Calu3 (cell line): ENCODE data around the gene DYNC1LI2. TPM values are rescaled to one million over a fixed set of nuclear protein-coding genes. Genes with fewer than 3 reads are reported as not detected.
"Not testable (repeated sequence)": the region's sequence is repeated elsewhere in the genome, so short reads cannot be mapped to it uniquely, and the experiment has no call there.

Experiments used
- Bru-seq: library from RNA; stranded (reverse); fragments of 400-500 nt; gene quantifications from one replicate; lab custom pipeline; 2021; lab: Mats Ljungman, UMichigan
- BruChase-seq, 2 experiments: library from RNA; stranded (reverse); fragments of 400-500 nt; gene quantifications; one replicate each; lab custom pipeline; 2021; lab: Mats Ljungman, UMichigan
- BruUV-seq: library from RNA; stranded (reverse); fragments of 400-500 nt; replicated peaks from 2 replicates; lab custom pipeline; 2021; lab: Mats Ljungman, UMichigan
- CTCF ChIA-PET: fragments of 300-600 bp; sonication (Branson Sonifier 250); formaldehyde crosslinking; loops from one replicate; lab custom pipeline; 2022; ENCODE audit warnings: antibody characterized with exemption; lab: Charles Lee
- DNase-seq: peaks from one replicate; pipeline ENCODE4 v3.0.0; 2022
- H3K27ac Mint-ChIP-seq: one replicate; pipeline ENCODE4 v1.8.0; 2022; ENCODE audit warnings: mixed read lengths; ENCODE audit not compliant: unreplicated experiment
- H3K27me3 Mint-ChIP-seq: one replicate; pipeline ENCODE4 v1.8.0; 2022; ENCODE audit warnings: mixed read lengths; ENCODE audit not compliant: unreplicated experiment
- H3K36me3 Mint-ChIP-seq: one replicate; pipeline ENCODE4 v1.8.0; 2022; ENCODE audit warnings: mild to moderate bottlenecking, moderate library complexity, mixed read lengths; ENCODE audit not compliant: insufficient read depth, unreplicated experiment
- H3K4me1 Mint-ChIP-seq: one replicate; pipeline ENCODE4 v1.8.0; 2022; ENCODE audit warnings: mild to moderate bottlenecking, low read depth, mixed read lengths; ENCODE audit not compliant: unreplicated experiment
- H3K4me3 Mint-ChIP-seq: one replicate; pipeline ENCODE4 v1.8.0; 2022; ENCODE audit warnings: mild to moderate bottlenecking, low read depth, moderate library complexity, mixed read lengths; ENCODE audit not compliant: unreplicated experiment
- H3K9me3 Mint-ChIP-seq: one replicate; pipeline ENCODE4 v1.8.0; 2022; ENCODE audit warnings: low read depth, mixed read lengths; ENCODE audit not compliant: unreplicated experiment
- intact Hi-C: fragments of 100-400 bp; cut with micrococcal nuclease; formaldehyde crosslinking; loops from one replicate; pipeline ENCODE4 v1.10.0; 2022; ENCODE audit not compliant: unreplicated experiment
- long read RNA-seq: library from polyadenylated mRNA; stranded (forward); transcript quantifications from one replicate; pipeline ENCODE4 v2.0.0, GENCODE V29; 2022
- total RNA-seq: library from RNA; stranded (reverse); gene quantifications from 2 replicates; pipeline ENCODE4 v1.2.3, GENCODE V29; 2022
- TF ChIP-seq, protein P1 (sequence below): fragments of 200-600 bp; IDR thresholded peaks from one replicate; pipeline ENCODE4 v1.8.0; 2022; ENCODE audit warnings: antibody characterized with exemption; ENCODE audit not compliant: unreplicated experiment

Gene DYNC1LI2
- total RNA-seq = 152 and 163 TPM in 2 replicates
- Bru-seq, nascent RNA = percentile 94 among the genes with signal in this experiment
- BruChase-seq, experiment 1, labeled RNA remaining after a 6-hour chase = percentile 98 among the genes with signal in this experiment
- BruChase-seq, experiment 2, labeled RNA remaining after a 2-hour chase = percentile 98 among the genes with signal in this experiment
- long read RNA-seq, full-length matches to known transcripts = 27 of 46 reads
- long read RNA-seq, partial matches to known transcripts = 3 of 46 reads
- long read RNA-seq, other reads (novel, unspliced or antisense) = 16 of 46 reads

DNA sequence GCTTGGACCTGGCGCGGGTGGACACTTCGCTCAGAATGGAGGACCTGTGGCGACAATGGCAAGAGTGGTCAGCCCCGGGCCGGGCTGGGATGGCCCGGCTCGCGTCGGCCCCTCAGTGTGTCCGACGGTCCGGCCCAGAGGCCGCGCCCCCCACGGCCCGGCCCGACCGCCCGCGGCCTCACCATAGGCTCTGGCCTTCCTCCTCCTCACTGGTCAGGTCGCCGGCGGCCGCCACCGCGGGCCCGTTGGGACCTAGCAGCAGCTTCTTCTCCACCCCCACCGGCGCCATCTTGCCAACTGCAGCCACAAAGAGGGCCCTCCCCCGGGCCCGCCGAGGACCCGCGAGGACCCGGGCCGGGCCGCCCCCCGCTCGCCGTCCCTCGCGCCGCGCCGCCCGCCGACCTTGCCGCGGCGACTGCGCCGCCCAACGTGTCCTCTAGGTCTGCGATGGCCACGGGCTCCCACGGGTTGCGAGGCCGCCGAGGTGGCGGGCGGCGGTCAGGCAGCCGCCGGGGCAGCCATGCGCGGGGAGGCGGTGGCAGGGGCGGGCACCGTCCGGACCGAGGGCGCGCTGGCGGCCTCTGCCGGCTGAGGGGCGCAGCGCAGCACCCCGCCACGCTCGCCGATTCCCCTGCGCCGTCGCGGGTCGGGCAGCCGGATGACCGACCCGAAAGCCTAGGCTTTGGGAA lies at the start of gene DYNC1LI2:
Gene DYNC1LI2 (minus strand): TSS at position 307 of the 689 bp plus-strand sequence. CDS start 18 bp downstream, at position 289.
- Mint-ChIP-seq H3K27me3 (no peaks in the 10 kb centered on the region), H3K4me1 (peaks cover 32% of the 10 kb centered on the region), H3K4me3 (peak within 1 kb of the TSS; percentile 83), H3K9me3 (no peaks in the 10 kb centered on the region), H3K36me3 (peaks cover 54% of the 10 kb centered on the region), H3K27ac (peak within 1 kb of the TSS; percentile 74)
- TF ChIP-seq, protein P1, sequence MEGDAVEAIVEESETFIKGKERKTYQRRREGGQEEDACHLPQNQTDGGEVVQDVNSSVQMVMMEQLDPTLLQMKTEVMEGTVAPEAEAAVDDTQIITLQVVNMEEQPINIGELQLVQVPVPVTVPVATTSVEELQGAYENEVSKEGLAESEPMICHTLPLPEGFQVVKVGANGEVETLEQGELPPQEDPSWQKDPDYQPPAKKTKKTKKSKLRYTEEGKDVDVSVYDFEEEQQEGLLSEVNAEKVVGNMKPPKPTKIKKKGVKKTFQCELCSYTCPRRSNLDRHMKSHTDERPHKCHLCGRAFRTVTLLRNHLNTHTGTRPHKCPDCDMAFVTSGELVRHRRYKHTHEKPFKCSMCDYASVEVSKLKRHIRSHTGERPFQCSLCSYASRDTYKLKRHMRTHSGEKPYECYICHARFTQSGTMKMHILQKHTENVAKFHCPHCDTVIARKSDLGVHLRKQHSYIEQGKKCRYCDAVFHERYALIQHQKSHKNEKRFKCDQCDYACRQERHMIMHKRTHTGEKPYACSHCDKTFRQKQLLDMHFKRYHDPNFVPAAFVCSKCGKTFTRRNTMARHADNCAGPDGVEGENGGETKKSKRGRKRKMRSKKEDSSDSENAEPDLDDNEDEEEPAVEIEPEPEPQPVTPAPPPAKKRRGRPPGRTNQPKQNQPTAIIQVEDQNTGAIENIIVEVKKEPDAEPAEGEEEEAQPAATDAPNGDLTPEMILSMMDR = peak; percentile 93
- CTCF ChIA-PET = interaction anchor here (0.6 to 2.2 kb wide), 6 partner anchors 10 to 129 kb away, joined by 3 to 20 read pairs (median 3); partner anchors contain the start of genes NAE1 and PDP2
- intact Hi-C loops = no loop called here
- peak; percentile 93 for DNase-seq
- no TSS peak for BruUV-seq

DNA sequence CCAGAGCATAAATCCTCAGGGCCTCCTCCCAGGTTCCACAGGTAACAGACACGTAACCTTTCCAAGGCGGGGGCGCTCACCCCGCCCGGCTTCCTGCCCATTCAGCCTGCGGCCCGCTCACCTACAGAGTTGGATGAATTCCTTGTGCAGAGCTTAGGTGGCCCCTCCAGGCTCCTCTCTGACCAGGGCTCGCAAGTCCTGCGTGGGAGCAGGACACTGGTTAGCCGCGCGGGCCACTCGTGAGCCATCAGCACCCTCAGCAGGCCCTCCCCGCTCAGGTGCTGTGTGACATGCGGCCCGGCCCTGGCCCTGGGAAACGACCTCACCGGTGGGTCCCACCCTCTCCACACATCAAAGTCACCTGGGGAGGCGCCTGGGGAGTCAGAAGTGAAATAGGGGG lies 49.4 kb upstream of the DYNC1LI2 start:
- Mint-ChIP-seq H3K4me3 (no peak overlapping the region), H3K27ac (no peak overlapping the region), H3K9me3 (no peaks in the 10 kb centered on the region), H3K36me3 (peaks cover 16% of the 10 kb centered on the region), H3K27me3 (no peaks in the 10 kb centered on the region), H3K4me1 (no peaks in the 10 kb centered on the region)
- no peak for DNase-seq
- CTCF ChIA-PET = no interaction called here
- BruUV-seq = no TSS peak
- intact Hi-C loops = no loop called here
- TF ChIP-seq, protein P1 = no peak

DNA sequence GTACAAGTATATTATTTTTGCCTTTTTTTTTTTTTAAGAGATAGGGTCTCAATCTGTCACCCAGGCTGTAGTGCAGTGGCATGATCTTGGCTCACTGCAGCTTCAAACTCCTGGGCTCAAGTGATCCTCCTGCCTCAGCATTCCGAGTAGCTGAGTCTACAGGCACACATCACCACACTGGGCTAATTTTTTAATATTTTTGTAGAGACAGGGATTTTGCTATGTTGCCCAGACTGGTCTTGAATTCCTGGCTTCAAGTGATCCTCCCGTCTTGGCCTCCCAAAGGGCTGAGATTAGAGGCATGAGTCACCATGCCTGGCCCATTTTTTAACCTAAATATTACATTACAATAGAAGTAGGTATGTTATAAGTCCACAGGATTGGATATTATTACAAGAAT lies 46.8 kb upstream of the DYNC1LI2 start:
- no peak overlapping the region for H3K4me3 Mint-ChIP-seq
- intact Hi-C loops = no loop called here
- TF ChIP-seq, protein P1 = no peak
- no peaks in the 10 kb centered on the region for H3K36me3 Mint-ChIP-seq
- CTCF ChIA-PET = interaction anchor here (0.6 to 1.2 kb wide), 3 partner anchors 14 to 450 kb away, joined by 3 to 4 read pairs (median 3); no protein-coding TSS in a partner anchor
- H3K9me3 Mint-ChIP-seq = no peaks in the 10 kb centered on the region
- no peak overlapping the region for H3K27ac Mint-ChIP-seq
- no peaks in the 10 kb centered on the region for H3K27me3 Mint-ChIP-seq
- no peak for DNase-seq
- no TSS peak for BruUV-seq
- no peaks in the 10 kb centered on the region for H3K4me1 Mint-ChIP-seq

DNA sequence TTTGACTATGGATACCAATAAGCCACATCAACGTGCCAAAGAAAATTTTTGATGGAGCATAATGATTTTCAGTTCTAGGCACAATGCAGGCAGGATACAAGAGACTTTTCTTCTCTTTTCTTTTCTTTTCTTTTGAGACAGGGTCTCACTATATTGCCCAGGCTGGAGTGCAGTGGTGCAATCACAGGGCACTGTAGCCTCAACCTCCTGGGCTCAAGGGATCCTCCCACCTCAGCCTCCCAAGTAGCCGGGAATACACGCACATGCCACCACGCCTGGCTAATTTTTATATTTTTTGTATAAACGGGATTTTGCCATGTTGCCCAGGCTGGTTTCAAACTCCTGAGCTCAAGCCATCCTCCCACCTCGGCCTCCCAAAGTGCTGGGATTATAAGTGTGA lies 42.6 kb upstream of the DYNC1LI2 start:
- intact Hi-C loops, H3K36me3 Mint-ChIP-seq, H3K27me3 Mint-ChIP-seq, CTCF ChIA-PET, BruUV-seq, DNase-seq, H3K9me3 Mint-ChIP-seq, H3K27ac Mint-ChIP-seq, H3K4me3 Mint-ChIP-seq, H3K4me1 Mint-ChIP-seq: not testable (repeated sequence)
